Panc1 (cell line): ENCODE measurements around the gene NEO1. TPM values are rescaled to one million over a fixed set of nuclear protein-coding genes. Genes with fewer than 3 reads are reported as not detected.

Experiments
- ATAC-seq: fragments of 200-7000 bp; cut with Tn5 transposase; 2 replicates; pipeline ENCODE4 v1.9.1; 2020; ENCODE audit warnings: mild to moderate bottlenecking, moderate library complexity
- BruUV-seq: library from RNA; stranded (reverse); fragments of 400-500 nt; replicated peaks from 2 replicates; lab custom pipeline; 2021; lab: Mats Ljungman, UMichigan
- CTCF ChIA-PET: fragments of 300-600 bp; sonication (Branson Sonifier 250); formaldehyde crosslinking; loops from one replicate; lab custom pipeline; 2022; ENCODE audit warnings: antibody characterized with exemption; lab: Charles Lee
- POLR2A ChIA-PET: fragments of 300-600 bp; sonication (Branson Sonifier 250); formaldehyde crosslinking; loops from one replicate; lab custom pipeline; 2022; ENCODE audit warnings: antibody characterized with exemption; lab: Charles Lee
- DNase-seq: peaks from one replicate; pipeline ENCODE4 v3.0.0-alpha.2; 2010; ENCODE audit warnings: low read depth, low spot score
- H3K27ac ChIP-seq: 2 replicates; pipeline ENCODE4 v1.5.1; 2011; ENCODE audit warnings: mild to moderate bottlenecking, low read length, inconsistent platforms
- H3K27me3 ChIP-seq: fragments of 200-500 bp; sonication (Bioruptor generic); 2 replicates; pipeline ENCODE4 v1.6.0; 2014; ENCODE audit warnings: low read length, inconsistent platforms; ENCODE audit not compliant: control insufficient read depth, insufficient read depth
- H3K36me3 ChIP-seq: fragments of 200-500 bp; sonication (Bioruptor generic); 2 replicates; pipeline ENCODE4 v1.5.1; 2014; ENCODE audit warnings: inconsistent platforms, mild to moderate bottlenecking, low read length, moderate library complexity; ENCODE audit not compliant: control insufficient read depth, insufficient read depth
- H3K4me1 ChIP-seq: 2 replicates; pipeline ENCODE4 v1.5.1; 2011; ENCODE audit warnings: inconsistent platforms, mild to moderate bottlenecking, low read length, moderate library complexity; ENCODE audit not compliant: control insufficient read depth, insufficient read depth
- H3K4me3 ChIP-seq, 2 experiments: 2 replicates each; pipeline ENCODE4 v1.5.1; 2011 to 2012; ENCODE audit warnings: low read depth in 2 of 2, low read length in 2 of 2, mild to moderate bottlenecking in 2 of 2, inconsistent platforms in 1 of 2, moderate library complexity in 1 of 2
- H3K9me3 ChIP-seq: fragments of 200-500 bp; sonication (Bioruptor generic); 2 replicates; pipeline ENCODE4 v1.5.1; 2014; ENCODE audit warnings: low read depth, mild to moderate bottlenecking, inconsistent platforms, low read length, moderate library complexity; ENCODE audit not compliant: control insufficient read depth, insufficient read depth
- CTCF ChIP-seq: fragments of 450-650 bp; IDR thresholded peaks from 2 replicates; pipeline ENCODE4 v1.5.1; 2017; ENCODE audit warnings: mild to moderate bottlenecking
- POLR2AphosphoS5 ChIP-seq: IDR thresholded peaks from 2 replicates; pipeline ENCODE4 v1.6.1; 2012; ENCODE audit warnings: mild to moderate bottlenecking, low read depth, low read length, moderate library complexity
- REST ChIP-seq, 2 experiments: IDR thresholded peaks; 2 replicates each; pipeline ENCODE4 v1.6.1; 2011 to 2012; ENCODE audit warnings: low read depth in 2 of 2, control low read depth in 1 of 2, low read length in 1 of 2, mild to moderate bottlenecking in 1 of 2, moderate library complexity in 1 of 2; ENCODE audit not compliant: insufficient read depth in 1 of 2
- SIN3A ChIP-seq: IDR thresholded peaks from 2 replicates; pipeline ENCODE4 v1.6.1; 2012; ENCODE audit warnings: low read depth, mild to moderate bottlenecking, low read length, moderate library complexity, borderline replicate concordance; ENCODE audit not compliant: insufficient read depth
- TCF7L2 ChIP-seq: IDR thresholded peaks from 2 replicates; pipeline ENCODE4 v1.6.1; 2011; ENCODE audit warnings: mild to moderate bottlenecking, low read depth, low read length, inconsistent platforms
- in situ Hi-C: cut with HindIII; loops from 2 replicates; pipeline ENCODE4 v1.10.0; 2016; ENCODE audit warnings: low sequenced_read_pairs, low pct_unique_long_range_greater_than_20kb
- intact Hi-C: fragments of 100-400 bp; cut with micrococcal nuclease; formaldehyde crosslinking; loops from one replicate; pipeline ENCODE4 v1.10.0; 2022; ENCODE audit not compliant: unreplicated experiment
- total RNA-seq: library from RNA; stranded (reverse); gene quantifications from one replicate; pipeline ENCODE4 v1.2.1, GENCODE V29; 2021; ENCODE audit not compliant: unreplicated experiment

Gene NEO1
- total RNA-seq, 1 experiment from 2014 or later: 7.5 TPM

- CTCF ChIA-PET: no interaction called here
- Histone ChIP-seq H3K4me3 (no peak overlapping the region), H3K4me1 (no peaks in the 10 kb centered on the region), H3K9me3 (no peaks in the 10 kb centered on the region), H3K27ac (no peak overlapping the region), H3K27me3 (peaks cover 4% of the 10 kb centered on the region; the same call in 1 of the 2 replicates), H3K36me3 (no peaks in the 10 kb centered on the region)
- ATAC-seq (no peak), DNase-seq (no peak)
- no peak for TF ChIP-seq CTCF
- no peak for TF ChIP-seq SIN3A
- TF ChIP-seq REST (IDR thresholded peaks at IDR 0.05; ENCODE audit: insufficient read depth in 1 of 2, low read depth in 2 of 2, low read length in 1 of 2): no peak
- no peak for TF ChIP-seq TCF7L2
- no peak for TF ChIP-seq POLR2AphosphoS5
- in situ Hi-C loops: no loop called here
- intact Hi-C loops: no loop called here
- POLR2A ChIA-PET: no interaction called here
- BruUV-seq: no TSS peak
Measured at GRCh38 chr15:73078291-73078690, 26.0 kb downstream of the NEO1 start.

- Histone ChIP-seq H3K4me3 (no peak overlapping the region), H3K27me3 (peaks cover 4% of the 10 kb centered on the region; the same call in 1 of the 2 replicates), H3K27ac (no peak overlapping the region), H3K36me3 (no peaks in the 10 kb centered on the region), H3K4me1 (no peaks in the 10 kb centered on the region), H3K9me3 (no peaks in the 10 kb centered on the region)
- in situ Hi-C loops: no loop called here
- TF ChIP-seq CTCF (no peak), SIN3A (no peak), REST (IDR thresholded peaks at IDR 0.05; ENCODE audit: insufficient read depth in 1 of 2, low read depth in 2 of 2, low read length in 1 of 2) (no peak), TCF7L2 (no peak), POLR2AphosphoS5 (no peak)
- BruUV-seq: no TSS peak
- DNase-seq: no peak
- intact Hi-C loops: no loop called here
- POLR2A ChIA-PET: no interaction called here
- CTCF ChIA-PET: no interaction called here
- ATAC-seq: no peak
Measured at GRCh38 chr15:73078722-73079121, 26.5 kb downstream of the NEO1 start.
